ENCODE results near the gene ZC3H18. TPM values are rescaled to one million over a fixed set of nuclear protein-coding genes. Genes with fewer than 3 reads are reported as not detected.

Gene ZC3H18
- total RNA-seq, 1 donor from 2014 or later, result 10.5 TPM

GRCh38 chr16:88655733-88656281 lies 85.6 kb downstream of the ZC3H18 start:
- TF ChIP-seq, protein P1, sequence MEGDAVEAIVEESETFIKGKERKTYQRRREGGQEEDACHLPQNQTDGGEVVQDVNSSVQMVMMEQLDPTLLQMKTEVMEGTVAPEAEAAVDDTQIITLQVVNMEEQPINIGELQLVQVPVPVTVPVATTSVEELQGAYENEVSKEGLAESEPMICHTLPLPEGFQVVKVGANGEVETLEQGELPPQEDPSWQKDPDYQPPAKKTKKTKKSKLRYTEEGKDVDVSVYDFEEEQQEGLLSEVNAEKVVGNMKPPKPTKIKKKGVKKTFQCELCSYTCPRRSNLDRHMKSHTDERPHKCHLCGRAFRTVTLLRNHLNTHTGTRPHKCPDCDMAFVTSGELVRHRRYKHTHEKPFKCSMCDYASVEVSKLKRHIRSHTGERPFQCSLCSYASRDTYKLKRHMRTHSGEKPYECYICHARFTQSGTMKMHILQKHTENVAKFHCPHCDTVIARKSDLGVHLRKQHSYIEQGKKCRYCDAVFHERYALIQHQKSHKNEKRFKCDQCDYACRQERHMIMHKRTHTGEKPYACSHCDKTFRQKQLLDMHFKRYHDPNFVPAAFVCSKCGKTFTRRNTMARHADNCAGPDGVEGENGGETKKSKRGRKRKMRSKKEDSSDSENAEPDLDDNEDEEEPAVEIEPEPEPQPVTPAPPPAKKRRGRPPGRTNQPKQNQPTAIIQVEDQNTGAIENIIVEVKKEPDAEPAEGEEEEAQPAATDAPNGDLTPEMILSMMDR (IDR thresholded peaks at IDR 0.05; ENCODE audit: insufficient read depth, low read length, severe bottlenecking), result no peak
- no peak for FAIRE-seq
- H3K36me3 ChIP-seq (ENCODE audit: control insufficient read depth, insufficient read depth, low read length), result peaks cover 11% of the 10 kb centered on the region
- H3K4me3 ChIP-seq (ENCODE audit: low read depth, low read length), result no peak overlapping the region
- no peaks in the 10 kb centered on the region for H3K27me3 ChIP-seq (ENCODE audit: control insufficient read depth, insufficient read depth, low read length)
- no peak for DNase-seq (ENCODE audit: low read depth)

GRCh38 chr16:88656291-88656980 lies 86.2 kb downstream of the ZC3H18 start:
- no peak overlapping the region for H3K4me3 ChIP-seq (ENCODE audit: low read depth, low read length)
- no peak for DNase-seq (ENCODE audit: low read depth)
- H3K36me3 ChIP-seq (ENCODE audit: control insufficient read depth, insufficient read depth, low read length), result peaks cover 11% of the 10 kb centered on the region
- FAIRE-seq, result no peak
- TF ChIP-seq, protein P1 (IDR thresholded peaks at IDR 0.05; ENCODE audit: insufficient read depth, low read length, severe bottlenecking), result no peak
- H3K27me3 ChIP-seq (ENCODE audit: control insufficient read depth, insufficient read depth, low read length), result no peaks in the 10 kb centered on the region

GRCh38 chr16:88657371-88657770 lies 87.2 kb downstream of the ZC3H18 start:
- Histone ChIP-seq H3K36me3 (ENCODE audit: control insufficient read depth, insufficient read depth, low read length) (peaks cover 11% of the 10 kb centered on the region), H3K4me3 (ENCODE audit: low read depth, low read length) (no peak overlapping the region)
- FAIRE-seq, result no peak

GRCh38 chr16:88658714-88659113 lies 88.5 kb downstream of the ZC3H18 start:
- no peak for DNase-seq (ENCODE audit: low read depth)
- Histone ChIP-seq H3K36me3 (ENCODE audit: control insufficient read depth, insufficient read depth, low read length) (peaks cover 10% of the 10 kb centered on the region), H3K4me3 (ENCODE audit: low read depth, low read length) (no peak overlapping the region), H3K27me3 (ENCODE audit: control insufficient read depth, insufficient read depth, low read length) (no peaks in the 10 kb centered on the region)
- TF ChIP-seq, protein P1 (IDR thresholded peaks at IDR 0.05; ENCODE audit: insufficient read depth, low read length, severe bottlenecking), result no peak
- no peak for FAIRE-seq

More at GRCh38 chr16:88657371-88657770, 87.2 kb downstream of the ZC3H18 start:
- no peaks in the 10 kb centered on the region for H3K27me3 ChIP-seq (ENCODE audit: control insufficient read depth, insufficient read depth, low read length)
- no peak for DNase-seq (ENCODE audit: low read depth)
- TF ChIP-seq, protein P1 (IDR thresholded peaks at IDR 0.05; ENCODE audit: insufficient read depth, low read length, severe bottlenecking), result no peak

DNA sequence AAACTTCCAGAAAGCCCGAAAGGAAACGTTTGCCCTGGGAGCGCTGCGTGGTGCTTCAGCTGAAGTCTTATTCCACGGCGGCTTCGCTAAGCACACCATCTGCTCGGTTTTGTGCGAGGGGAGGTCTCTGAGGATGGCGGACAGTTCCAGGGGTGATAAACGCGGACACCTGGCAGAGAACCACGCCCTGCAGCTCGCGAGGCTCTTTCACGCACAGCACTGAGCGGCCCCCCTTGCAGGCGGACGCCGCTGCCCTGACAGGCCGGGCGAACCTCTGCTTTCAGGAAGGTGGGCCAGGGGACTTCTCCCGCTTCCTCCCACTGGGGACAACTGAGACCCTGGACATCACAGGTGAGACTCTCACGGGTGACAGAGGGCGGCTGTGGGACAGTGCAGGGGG lies 89.0 kb downstream of the ZC3H18 start:
- TF ChIP-seq, protein P1 (IDR thresholded peaks at IDR 0.05; ENCODE audit: insufficient read depth, low read length, severe bottlenecking), result no peak
- no peak for FAIRE-seq
- peaks cover 10% of the 10 kb centered on the region for H3K36me3 ChIP-seq (ENCODE audit: control insufficient read depth, insufficient read depth, low read length)
- DNase-seq (ENCODE audit: low read depth), result no peak
- no peak overlapping the region for H3K4me3 ChIP-seq (ENCODE audit: low read depth, low read length)
- H3K27me3 ChIP-seq (ENCODE audit: control insufficient read depth, insufficient read depth, low read length), result no peaks in the 10 kb centered on the region
